H9 (cell line): ENCODE results near the gene DPH6. TPM values are rescaled to one million over a fixed set of nuclear protein-coding genes. Genes with fewer than 3 reads are reported as not detected.

Experiments
- DNase-seq: peaks from one replicate; pipeline ENCODE4 v3.0.0-alpha.2; 2017
- H2AFZ ChIP-seq: one replicate; pipeline ENCODE4 v1.6.1; 2013; ENCODE audit warnings: mild to moderate bottlenecking, low read length, control low read depth, moderate library complexity
- H2AK5ac ChIP-seq: 2 replicates; pipeline ENCODE4 v1.6.1; 2013; ENCODE audit warnings: low read length, control low read depth, mixed read lengths; ENCODE audit not compliant: insufficient read length
- H2BK120ac ChIP-seq: one replicate; pipeline ENCODE4 v1.6.1; 2013; ENCODE audit warnings: low read depth, mild to moderate bottlenecking, low read length, control low read depth, inconsistent platforms; ENCODE audit not compliant: poor library complexity, severe bottlenecking
- H2BK12ac ChIP-seq: 2 replicates; pipeline ENCODE4 v1.6.1; 2013; ENCODE audit warnings: low read length, control low read depth, mixed read lengths, low read depth; ENCODE audit not compliant: insufficient read length
- H2BK15ac ChIP-seq: 2 replicates; pipeline ENCODE4 v1.6.1; 2013; ENCODE audit warnings: low read depth, low read length, control low read depth
- H2BK20ac ChIP-seq: one replicate; pipeline ENCODE4 v1.6.1; 2013; ENCODE audit warnings: low read depth, mild to moderate bottlenecking, low read length, control low read depth, inconsistent platforms; ENCODE audit not compliant: poor library complexity, severe bottlenecking
- H2BK5ac ChIP-seq: 2 replicates; pipeline ENCODE4 v1.6.1; 2013; ENCODE audit warnings: low read length, control low read depth, mixed read lengths; ENCODE audit not compliant: insufficient read length
- H3K14ac ChIP-seq: 2 replicates; pipeline ENCODE4 v1.6.1; 2013; ENCODE audit warnings: low read length, control low read depth; ENCODE audit not compliant: insufficient read depth
- H3K18ac ChIP-seq: 2 replicates; pipeline ENCODE4 v1.6.1; 2013; ENCODE audit warnings: low read depth, mild to moderate bottlenecking, mixed read lengths, low read length, control low read depth; ENCODE audit not compliant: insufficient read length
- H3K23ac ChIP-seq: 2 replicates; pipeline ENCODE4 v1.6.1; 2013; ENCODE audit warnings: low read length, control low read depth, mixed read lengths, low read depth; ENCODE audit not compliant: insufficient read length
- H3K23me2 ChIP-seq: 2 replicates; pipeline ENCODE4 v1.6.1; 2013; ENCODE audit warnings: low read depth, mild to moderate bottlenecking, mixed read lengths, low read length, control low read depth; ENCODE audit not compliant: insufficient read length, poor library complexity, severe bottlenecking
- H3K27ac ChIP-seq: 2 replicates; pipeline ENCODE4 v1.5.1; 2013; ENCODE audit warnings: low read length, control low read depth, mixed read lengths, low read depth; ENCODE audit not compliant: insufficient read length
- H3K27me3 ChIP-seq: 2 replicates; pipeline ENCODE4 v1.6.1; 2013; ENCODE audit warnings: low read length, control low read depth, inconsistent platforms; ENCODE audit not compliant: insufficient read depth
- H3K4ac ChIP-seq: 2 replicates; pipeline ENCODE4 v1.6.1; 2013; ENCODE audit warnings: low read depth, mild to moderate bottlenecking, control low read depth, inconsistent platforms, low read length, moderate library complexity
- H3K4me1 ChIP-seq: 2 replicates; pipeline ENCODE4 v1.6.1; 2013; ENCODE audit warnings: low read length, control low read depth, inconsistent platforms; ENCODE audit not compliant: insufficient read depth
- H3K4me2 ChIP-seq: 2 replicates; pipeline ENCODE4 v1.6.1; 2013; ENCODE audit warnings: low read length, control low read depth, mixed read lengths; ENCODE audit not compliant: insufficient read length, insufficient read depth
- H3K56ac ChIP-seq: 2 replicates; pipeline ENCODE4 v1.6.1; 2013; ENCODE audit warnings: low read depth, mild to moderate bottlenecking, mixed read lengths, low read length, control low read depth; ENCODE audit not compliant: insufficient read length
- H3K79me1 ChIP-seq: 2 replicates; pipeline ENCODE4 v1.6.1; 2013; ENCODE audit warnings: low read depth, mild to moderate bottlenecking, moderate library complexity, low read length, control low read depth, inconsistent platforms; ENCODE audit not compliant: insufficient read depth, poor library complexity, severe bottlenecking
- H3K79me2 ChIP-seq: 2 replicates; pipeline ENCODE4 v1.6.1; 2013; ENCODE audit warnings: low read length, control low read depth, inconsistent platforms; ENCODE audit not compliant: insufficient read depth
- H3K9ac ChIP-seq: 2 replicates; pipeline ENCODE4 v1.6.1; 2013; ENCODE audit warnings: low read length, control low read depth, mixed read lengths; ENCODE audit not compliant: insufficient read length; ENCODE audit errors: extremely low read depth
- H3K9me3 ChIP-seq: one replicate; pipeline ENCODE4 v1.6.1; 2013; ENCODE audit warnings: low read depth, low read length, inconsistent platforms; ENCODE audit not compliant: control insufficient read depth
- H3T11ph ChIP-seq: one replicate; pipeline ENCODE4 v1.6.1; 2013; ENCODE audit warnings: mild to moderate bottlenecking, low read length, control low read depth, inconsistent platforms
- H4K20me1 ChIP-seq: one replicate; pipeline ENCODE4 v1.6.1; 2013; ENCODE audit not compliant: control insufficient read depth, insufficient read length, insufficient read depth
- H4K5ac ChIP-seq: 2 replicates; pipeline ENCODE4 v1.6.1; 2013; ENCODE audit warnings: low read depth, mild to moderate bottlenecking, mixed read lengths, low read length, control low read depth; ENCODE audit not compliant: insufficient read length
- H4K8ac ChIP-seq: replicated peaks from 2 replicates; pipeline ENCODE4 v1.6.1; 2013; ENCODE audit warnings: low read length, control low read depth, mixed read lengths, low read depth; ENCODE audit not compliant: insufficient read length
- H4K91ac ChIP-seq: 2 replicates; pipeline ENCODE4 v1.6.1; 2013; ENCODE audit warnings: low read depth, mild to moderate bottlenecking, moderate library complexity, mixed read lengths, low read length, control low read depth; ENCODE audit not compliant: insufficient read length
- H3K27ac Mint-ChIP-seq, 3 experiments: 2 replicates in 2 of 3; 3 replicates in 1 of 3; pipeline ENCODE4 v1.8.0; 2020 to 2021; ENCODE audit warnings: mixed read lengths in 3 of 3, mild to moderate bottlenecking in 1 of 3, moderate library complexity in 1 of 3
- H3K27me3 Mint-ChIP-seq: 2 replicates; pipeline ENCODE4 v1.8.0; 2021; ENCODE audit warnings: low read depth, mild to moderate bottlenecking, moderate library complexity, mixed read lengths
- H3K36me3 Mint-ChIP-seq, 3 experiments: 2 replicates in 2 of 3; 3 replicates in 1 of 3; pipeline ENCODE4 v1.8.0; 2020 to 2021; ENCODE audit warnings: low read depth in 3 of 3, mixed read lengths in 3 of 3; ENCODE audit not compliant: insufficient read depth in 1 of 3
- H3K4me1 Mint-ChIP-seq, 2 experiments: 2 replicates each; pipeline ENCODE4 v1.8.0; 2020; ENCODE audit warnings: mixed read lengths in 2 of 2
- H3K4me3 Mint-ChIP-seq, 2 experiments: 2 replicates in 1 of 2; 3 replicates in 1 of 2; pipeline ENCODE4 v1.8.0; 2020 to 2021; ENCODE audit warnings: mild to moderate bottlenecking in 2 of 2, mixed read lengths in 2 of 2, moderate library complexity in 1 of 2
- H3K9me3 Mint-ChIP-seq, 2 experiments: 2 replicates in 1 of 2; 3 replicates in 1 of 2; pipeline ENCODE4 v1.8.0; 2020; ENCODE audit warnings: mild to moderate bottlenecking in 2 of 2, mixed read lengths in 2 of 2, moderate library complexity in 1 of 2
- CTCF ChIP-seq: fragments of 200-600 bp; sonication (generic); conservative IDR thresholded peaks from 3 replicates; pipeline ENCODE4 v1.8.0; 2021; ENCODE audit warnings: antibody characterized with exemption, mild to moderate bottlenecking
- WGBS: extraction: QIAGEN DNeasy Blood & Tissue Kit; methylation state at CpG from one replicate; pipeline ENCODE4 v1.1.7; 2013; ENCODE audit warnings: missing lambda C conversion rate, low lambda C conversion rate, mixed read lengths; ENCODE audit not compliant: insufficient read length; ENCODE audit errors: extremely low coverage; 5-methylcytosine and 5-hydroxymethylcytosine counted together
- total RNA-seq: library from RNA; stranded (reverse); gene quantifications from 2 replicates; pipeline ENCODE4 v1.2.1, GENCODE V29; 2021

DPH6 gene
- total RNA-seq, 1 experiment from 2014 or later: 42.0 TPM

GRCh38 chr15:35540885-35541284 is 5.1 kb downstream of the DPH6 start:
- Histone ChIP-seq H3K23ac (no peak overlapping the region), H4K91ac (no peak overlapping the region), H2AK5ac (no peak overlapping the region), H2BK12ac (no peak overlapping the region), H3T11ph (no peak overlapping the region), H2BK120ac (no peak overlapping the region), H3K9me3 (no peaks in the 10 kb centered on the region), H3K14ac (no peak overlapping the region), H3K79me2 (no peaks in the 10 kb centered on the region), H3K27ac (no peak overlapping the region), H2BK15ac (no peak overlapping the region), H4K5ac (no peak overlapping the region), H3K79me1 (no peaks in the 10 kb centered on the region), H4K8ac (no peak overlapping the region), H2AFZ (no peak overlapping the region), H3K9ac (no peak overlapping the region), H4K20me1 (no peaks in the 10 kb centered on the region), H2BK20ac (no peak overlapping the region), H3K56ac (no peak overlapping the region), H3K4me2 (no peak overlapping the region), H3K4ac (no peak overlapping the region), H3K23me2 (no peaks in the 10 kb centered on the region), H3K4me1 (no peaks in the 10 kb centered on the region), H3K18ac (no peak overlapping the region), H2BK5ac (no peak overlapping the region), H3K27me3 (no peaks in the 10 kb centered on the region)
- no peak for DNase-seq
- H3K27me3 Mint-ChIP-seq: no peaks in the 10 kb centered on the region
- no CpG with 5 or more reads among the region's 1 CpG for WGBS
- no peaks in the 10 kb centered on the region for H3K9me3 Mint-ChIP-seq
- peaks cover 9% of the 10 kb centered on the region in 2 experiments for H3K4me1 Mint-ChIP-seq
- TF ChIP-seq CTCF: no peak
- peak overlapping the region in 1 of 3 experiments; percentile 8; a peak in 1 of 7 replicates for H3K27ac Mint-ChIP-seq
- no peak overlapping the region for H3K4me3 Mint-ChIP-seq
- peaks cover 0 to 9% (median 3%) of the 10 kb centered on the region in 3 experiments; a peak in 5 of 7 replicates for H3K36me3 Mint-ChIP-seq
